ENCODE measurements around the gene PREPL. TPM values are rescaled to one million over a fixed set of nuclear protein-coding genes. Genes with fewer than 3 reads are reported as not detected.

PREPL gene
- total RNA-seq, 1 experiment from 2014 or later: 47.6 TPM

DNA sequence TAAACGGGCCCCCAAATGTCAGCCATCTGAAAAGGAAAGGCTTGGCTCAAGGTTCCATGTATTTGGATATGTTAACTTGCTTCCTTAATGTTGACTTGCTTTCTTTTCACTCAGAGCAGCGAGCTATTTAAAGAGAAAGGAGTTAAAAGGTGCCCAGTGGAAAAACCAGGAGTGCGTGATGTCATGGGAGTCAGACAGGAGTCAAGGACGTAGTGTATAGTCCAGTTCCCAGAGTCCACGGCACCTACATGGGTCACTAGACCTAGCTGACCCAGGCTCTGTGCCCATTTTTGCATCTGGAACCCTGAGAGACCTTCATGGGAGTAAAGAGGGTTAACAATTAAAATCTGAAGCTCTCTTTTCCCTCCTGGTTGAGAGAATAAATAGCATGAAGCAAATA lies 66.2 kb downstream of the PREPL start:
- intact Hi-C loops (cut with micrococcal nuclease; ENCODE audit: unreplicated experiment): no loop called here
- CTCF ChIA-PET: interaction anchor here (1.3 kb wide), 1 partner anchor 251 kb away, joined by 3 read pairs; no protein-coding TSS in a partner anchor
- Histone ChIP-seq H3K27ac (ENCODE audit: low read depth, low read length, poor library complexity, severe bottlenecking) (no peak overlapping the region), H3K9me3 (ENCODE audit: low read depth, low read length, poor library complexity, severe bottlenecking) (no peaks in the 10 kb centered on the region), H3K36me3 (ENCODE audit: insufficient read depth, low read length, poor library complexity, severe bottlenecking) (no peaks in the 10 kb centered on the region), H3K27me3 (replicated peaks; ENCODE audit: insufficient read depth, low read depth, low read length, poor library complexity) (no peaks in the 10 kb centered on the region), H3K4me3 (ENCODE audit: low read depth, low read length, poor library complexity, severe bottlenecking) (no peak overlapping the region), H3K4me1 (ENCODE audit: insufficient read depth, low read length, poor library complexity, severe bottlenecking) (peaks cover 22% of the 10 kb centered on the region)
- BruUV-seq (replicated peaks): no TSS peak
- POLR2A ChIA-PET (ENCODE audit: low non-redundant PET): no interaction called here
- no peak for DNase-seq (ENCODE audit: low spot score)
- no peak for TF ChIP-seq EZH2 (IDR thresholded peaks at IDR 0.05; ENCODE audit: borderline replicate concordance, low read depth, low read length, poor library complexity, severe bottlenecking)
- TF ChIP-seq, protein P1, sequence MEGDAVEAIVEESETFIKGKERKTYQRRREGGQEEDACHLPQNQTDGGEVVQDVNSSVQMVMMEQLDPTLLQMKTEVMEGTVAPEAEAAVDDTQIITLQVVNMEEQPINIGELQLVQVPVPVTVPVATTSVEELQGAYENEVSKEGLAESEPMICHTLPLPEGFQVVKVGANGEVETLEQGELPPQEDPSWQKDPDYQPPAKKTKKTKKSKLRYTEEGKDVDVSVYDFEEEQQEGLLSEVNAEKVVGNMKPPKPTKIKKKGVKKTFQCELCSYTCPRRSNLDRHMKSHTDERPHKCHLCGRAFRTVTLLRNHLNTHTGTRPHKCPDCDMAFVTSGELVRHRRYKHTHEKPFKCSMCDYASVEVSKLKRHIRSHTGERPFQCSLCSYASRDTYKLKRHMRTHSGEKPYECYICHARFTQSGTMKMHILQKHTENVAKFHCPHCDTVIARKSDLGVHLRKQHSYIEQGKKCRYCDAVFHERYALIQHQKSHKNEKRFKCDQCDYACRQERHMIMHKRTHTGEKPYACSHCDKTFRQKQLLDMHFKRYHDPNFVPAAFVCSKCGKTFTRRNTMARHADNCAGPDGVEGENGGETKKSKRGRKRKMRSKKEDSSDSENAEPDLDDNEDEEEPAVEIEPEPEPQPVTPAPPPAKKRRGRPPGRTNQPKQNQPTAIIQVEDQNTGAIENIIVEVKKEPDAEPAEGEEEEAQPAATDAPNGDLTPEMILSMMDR (conservative IDR thresholded peaks at IDR 0.05; ENCODE audit: low read depth, low read length): no peak

DNA sequence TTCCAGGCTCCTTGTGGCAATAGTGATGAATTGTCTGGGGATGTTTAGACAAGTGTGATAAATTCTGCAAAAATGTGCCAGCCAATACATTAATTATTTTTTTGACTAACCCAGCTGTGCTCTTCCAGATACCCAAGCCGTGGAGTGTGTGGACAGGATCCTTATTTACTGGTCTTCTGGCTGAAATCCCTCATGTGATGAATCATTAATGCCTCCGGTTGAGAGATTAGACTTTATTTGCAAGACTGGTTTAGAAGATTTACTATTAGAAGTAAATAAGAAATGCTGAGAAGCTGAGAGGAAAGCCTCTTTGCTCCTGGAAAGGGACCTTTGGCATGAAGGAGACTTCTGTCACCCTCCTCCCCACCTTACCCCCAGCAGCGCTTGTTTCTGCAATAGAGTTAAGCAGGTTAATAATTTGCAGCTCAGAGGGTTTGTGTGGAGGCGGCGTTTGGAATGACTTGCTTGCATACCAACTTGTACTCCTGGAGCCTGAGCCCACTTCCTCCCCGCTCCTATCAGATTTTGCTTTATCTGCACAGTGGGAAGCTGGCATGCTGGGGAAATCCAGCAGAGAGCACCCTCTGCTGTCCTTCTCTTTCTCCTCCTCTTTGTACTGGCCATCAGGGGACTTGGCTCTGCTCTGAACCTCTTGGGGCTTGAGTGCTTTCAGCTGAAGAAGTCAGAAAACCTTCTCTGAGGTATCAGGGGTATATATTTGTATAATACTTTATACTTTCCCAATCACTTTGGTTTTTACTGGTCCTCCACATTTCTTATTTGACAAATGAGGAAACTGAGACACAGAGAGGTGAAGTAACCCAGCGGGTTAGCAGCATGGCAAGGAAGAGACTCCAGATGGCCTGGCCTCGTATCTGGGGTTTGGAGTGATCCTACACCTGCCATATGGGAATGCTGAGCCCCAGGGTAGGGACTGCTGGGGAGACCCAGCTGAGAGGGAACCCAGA lies 69.7 kb downstream of the PREPL start:
- no peaks in the 10 kb centered on the region for H3K27me3 ChIP-seq (replicated peaks; ENCODE audit: insufficient read depth, low read depth, low read length, poor library complexity)
- H3K4me3 ChIP-seq (ENCODE audit: low read depth, low read length, poor library complexity, severe bottlenecking): no peak overlapping the region
- DNase-seq (ENCODE audit: low spot score): peak; percentile 77
- ChIA-PET POLR2A (ENCODE audit: low non-redundant PET) (no interaction called here), CTCF (interaction anchor here (0.7 kb wide), 1 partner anchor 414 kb away, joined by 3 read pairs; no protein-coding TSS in a partner anchor)
- no peaks in the 10 kb centered on the region for H3K36me3 ChIP-seq (ENCODE audit: insufficient read depth, low read length, poor library complexity, severe bottlenecking)
- no TSS peak for BruUV-seq (replicated peaks)
- no peaks in the 10 kb centered on the region for H3K9me3 ChIP-seq (ENCODE audit: low read depth, low read length, poor library complexity, severe bottlenecking)
- peaks cover 21% of the 10 kb centered on the region for H3K4me1 ChIP-seq (ENCODE audit: insufficient read depth, low read length, poor library complexity, severe bottlenecking)
- intact Hi-C loops (cut with micrococcal nuclease; ENCODE audit: unreplicated experiment): loop anchor here (1.0 to 5.0 kb wide), 4 partner anchors 47 to 419 kb away; no protein-coding TSS in a partner anchor
- no peak overlapping the region for H3K27ac ChIP-seq (ENCODE audit: low read depth, low read length, poor library complexity, severe bottlenecking)
- no peak for TF ChIP-seq EZH2 (IDR thresholded peaks at IDR 0.05; ENCODE audit: borderline replicate concordance, low read depth, low read length, poor library complexity, severe bottlenecking)
- TF ChIP-seq, protein P1 (conservative IDR thresholded peaks at IDR 0.05; ENCODE audit: low read depth, low read length): peak; percentile 64

DNA sequence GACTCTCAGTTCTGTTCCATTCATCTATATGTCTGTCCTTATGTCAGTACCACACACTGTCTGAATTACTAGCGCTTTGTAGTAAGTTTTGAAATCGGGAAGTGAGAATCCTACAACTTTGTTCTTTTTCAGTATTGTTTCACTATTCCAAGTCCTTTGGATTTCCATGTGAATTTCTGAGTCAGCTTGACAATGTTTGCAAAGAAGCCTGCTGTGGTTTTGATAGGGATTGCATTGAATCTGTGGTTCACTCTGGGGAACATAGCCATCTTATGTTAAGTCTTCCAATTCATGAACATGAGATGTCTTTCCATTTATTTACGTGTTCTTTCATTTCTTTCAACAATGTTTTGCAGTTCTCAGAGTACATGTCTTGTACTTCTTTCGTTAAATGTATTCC lies 71.0 kb downstream of the PREPL start:
- ChIA-PET POLR2A (ENCODE audit: low non-redundant PET) (no interaction called here), CTCF (no interaction called here)
- intact Hi-C loops (cut with micrococcal nuclease; ENCODE audit: unreplicated experiment): loop anchor here (2.0 to 5.0 kb wide), 2 partner anchors 45 to 418 kb away; no protein-coding TSS in a partner anchor
- Histone ChIP-seq H3K27ac (ENCODE audit: low read depth, low read length, poor library complexity, severe bottlenecking) (no peak overlapping the region), H3K36me3 (ENCODE audit: insufficient read depth, low read length, poor library complexity, severe bottlenecking) (no peaks in the 10 kb centered on the region), H3K4me1 (ENCODE audit: insufficient read depth, low read length, poor library complexity, severe bottlenecking) (peaks cover 14% of the 10 kb centered on the region), H3K27me3 (replicated peaks; ENCODE audit: insufficient read depth, low read depth, low read length, poor library complexity) (no peaks in the 10 kb centered on the region), H3K9me3 (ENCODE audit: low read depth, low read length, poor library complexity, severe bottlenecking) (no peaks in the 10 kb centered on the region), H3K4me3 (ENCODE audit: low read depth, low read length, poor library complexity, severe bottlenecking) (no peak overlapping the region)
- TF ChIP-seq EZH2 (IDR thresholded peaks at IDR 0.05; ENCODE audit: borderline replicate concordance, low read depth, low read length, poor library complexity, severe bottlenecking): no peak
- TF ChIP-seq, protein P1 (conservative IDR thresholded peaks at IDR 0.05; ENCODE audit: low read depth, low read length): no peak
- DNase-seq (ENCODE audit: low spot score): no peak
- BruUV-seq (replicated peaks): no TSS peak
